Upper lobe of right lung (tissue), 1 donor: ENCODE measurements around the gene ZKSCAN4. TPM values are rescaled to one million over a fixed set of nuclear protein-coding genes. Genes with fewer than 3 reads are reported as not detected.

ENCODE experiments used
- ATAC-seq: fragments of 200-7000 bp; cut with Tn5 transposase; one replicate; pipeline ENCODE4 v1.9.1; 2020; ENCODE audit warnings: mild to moderate bottlenecking, moderate library complexity
- DNase-seq: peaks from one replicate; pipeline ENCODE4 v3.0.0-alpha.2; 2020
- H3K27ac ChIP-seq: fragments of 200-600 bp; one replicate; pipeline ENCODE4 v1.8.0; 2022
- H3K27me3 ChIP-seq: fragments of 200-600 bp; one replicate; pipeline ENCODE4 v1.8.0; 2022; ENCODE audit warnings: mild to moderate bottlenecking
- H3K36me3 ChIP-seq: fragments of 200-600 bp; one replicate; pipeline ENCODE4 v1.8.0; 2022
- H3K4me1 ChIP-seq: fragments of 200-600 bp; one replicate; pipeline ENCODE4 v1.8.0; 2022
- H3K4me3 ChIP-seq: fragments of 200-600 bp; one replicate; pipeline ENCODE4 v1.8.0; 2022; ENCODE audit warnings: mild to moderate bottlenecking
- H3K9me3 ChIP-seq: fragments of 200-600 bp; one replicate; pipeline ENCODE4 v1.8.0; 2022
- CTCF ChIP-seq: fragments of 200-600 bp; IDR thresholded peaks from one replicate; pipeline ENCODE4 v1.8.0; 2022; ENCODE audit warnings: antibody characterized with exemption
- intact Hi-C: fragments of 100-400 bp; cut with DNase I; formaldehyde crosslinking; loops from one replicate; pipeline ENCODE4 v1.11.0; 2022
- total RNA-seq: library from RNA; stranded (reverse); fragmentation: NEBNext Ultra II Directional; extraction: Animal tissue kit (Norgen Biotek cat#: 25700); gene quantifications from one replicate; pipeline ENCODE4 v1.2.1, GENCODE V29; 2021
- donor health status: DM: no; HTN: yes; CAD: no; lungs with severe emphysema.

The ZKSCAN4 gene
- total RNA-seq, 1 donor from 2014 or later: 4.5 TPM

GRCh38 chr6:28206928-28207509 lies 45.0 kb downstream of the ZKSCAN4 start:
- H3K4me1 ChIP-seq: peaks cover 4% of the 10 kb centered on the region
- DNase-seq: peak; percentile 70
- peaks cover 78% of the 10 kb centered on the region for H3K27me3 ChIP-seq
- no peak for TF ChIP-seq CTCF
- H3K36me3 ChIP-seq: no peaks in the 10 kb centered on the region
- intact Hi-C loops: no loop called here
- H3K9me3 ChIP-seq: peaks cover 4% of the 10 kb centered on the region
- ATAC-seq: peak; percentile 70
- H3K27ac ChIP-seq: peak overlapping the region; percentile 55
- peak overlapping the region; percentile 24 for H3K4me3 ChIP-seq

GRCh38 chr6:28206527-28206926 lies 45.5 kb downstream of the ZKSCAN4 start:
- H3K27ac ChIP-seq: no peak overlapping the region
- ATAC-seq: no peak
- H3K4me1 ChIP-seq: peaks cover 4% of the 10 kb centered on the region
- no peak for TF ChIP-seq CTCF
- no peaks in the 10 kb centered on the region for H3K36me3 ChIP-seq
- intact Hi-C loops: no loop called here
- peaks cover 4% of the 10 kb centered on the region for H3K9me3 ChIP-seq
- no peak overlapping the region for H3K4me3 ChIP-seq
- H3K27me3 ChIP-seq: peaks cover 78% of the 10 kb centered on the region
- DNase-seq: no peak

GRCh38 chr6:28205879-28206278 lies 46.2 kb downstream of the ZKSCAN4 start:
- Histone ChIP-seq H3K27me3 (peaks cover 77% of the 10 kb centered on the region), H3K36me3 (no peaks in the 10 kb centered on the region), H3K4me1 (peaks cover 4% of the 10 kb centered on the region), H3K9me3 (peaks cover 4% of the 10 kb centered on the region), H3K27ac (no peak overlapping the region), H3K4me3 (no peak overlapping the region)
- no peak for DNase-seq
- intact Hi-C loops: no loop called here
- no peak for ATAC-seq
- TF ChIP-seq CTCF: no peak

- no peak overlapping the region for H3K27ac ChIP-seq
- ATAC-seq (no peak), DNase-seq (no peak)
- peaks cover 58% of the 10 kb centered on the region for H3K27me3 ChIP-seq
- peaks cover 4% of the 10 kb centered on the region for H3K4me1 ChIP-seq
- no peak for TF ChIP-seq CTCF
- no peaks in the 10 kb centered on the region for H3K36me3 ChIP-seq
- intact Hi-C loops: no loop called here
- H3K4me3 ChIP-seq: no peak overlapping the region
- H3K9me3 ChIP-seq: peaks cover 4% of the 10 kb centered on the region
Measured at GRCh38 chr6:28203201-28203600, 48.9 kb downstream of the ZKSCAN4 start.

GRCh38 chr6:28200020-28200419 lies 52.0 kb downstream of the ZKSCAN4 start:
- Histone ChIP-seq H3K9me3 (peaks cover 4% of the 10 kb centered on the region), H3K4me3 (no peak overlapping the region), H3K36me3 (no peaks in the 10 kb centered on the region), H3K27me3 (peaks cover 31% of the 10 kb centered on the region), H3K27ac (no peak overlapping the region), H3K4me1 (no peaks in the 10 kb centered on the region)
- no peak for ATAC-seq
- intact Hi-C loops: no loop called here
- TF ChIP-seq CTCF: no peak
- no peak for DNase-seq

Other genes starting within 250 kb of the ZKSCAN4 start
- 2.3 TPM for gene ZNF165, start 171.7 kb downstream of the ZKSCAN4 start, total RNA-seq
- 5.8 TPM for gene ZSCAN16, start 127.7 kb downstream of the ZKSCAN4 start, total RNA-seq
- 20.9 TPM for gene ZKSCAN8, start 110.4 kb downstream of the ZKSCAN4 start, total RNA-seq
- gene ZSCAN9, start 27.0 kb downstream of the ZKSCAN4 start, total RNA-seq: 13.5 TPM
- 0.87 TPM for gene NKAPL, start 7.0 kb upstream of the ZKSCAN4 start, total RNA-seq
- 11.3 TPM for gene ZSCAN26, start 14.9 kb upstream of the ZKSCAN4 start, total RNA-seq
- gene PGBD1, start 29.3 kb upstream of the ZKSCAN4 start, total RNA-seq: 3.1 TPM
- 28.5 TPM for gene ZSCAN31, start 83.9 kb upstream of the ZKSCAN4 start, total RNA-seq
- gene ZKSCAN3, start 97.7 kb upstream of the ZKSCAN4 start, total RNA-seq: 7.3 TPM
- gene ZSCAN12, start 147.5 kb upstream of the ZKSCAN4 start, total RNA-seq: 5.6 TPM
- gene ZSCAN23, start 191.2 kb upstream of the ZKSCAN4 start, total RNA-seq: 2.2 TPM